ENCODE results near the gene DENND1A.

Gene DENND1A

GRCh38 chr9:123942542-123942941 is 12.6 kb upstream of the DENND1A start:
- TF ChIP-seq, protein P1, sequence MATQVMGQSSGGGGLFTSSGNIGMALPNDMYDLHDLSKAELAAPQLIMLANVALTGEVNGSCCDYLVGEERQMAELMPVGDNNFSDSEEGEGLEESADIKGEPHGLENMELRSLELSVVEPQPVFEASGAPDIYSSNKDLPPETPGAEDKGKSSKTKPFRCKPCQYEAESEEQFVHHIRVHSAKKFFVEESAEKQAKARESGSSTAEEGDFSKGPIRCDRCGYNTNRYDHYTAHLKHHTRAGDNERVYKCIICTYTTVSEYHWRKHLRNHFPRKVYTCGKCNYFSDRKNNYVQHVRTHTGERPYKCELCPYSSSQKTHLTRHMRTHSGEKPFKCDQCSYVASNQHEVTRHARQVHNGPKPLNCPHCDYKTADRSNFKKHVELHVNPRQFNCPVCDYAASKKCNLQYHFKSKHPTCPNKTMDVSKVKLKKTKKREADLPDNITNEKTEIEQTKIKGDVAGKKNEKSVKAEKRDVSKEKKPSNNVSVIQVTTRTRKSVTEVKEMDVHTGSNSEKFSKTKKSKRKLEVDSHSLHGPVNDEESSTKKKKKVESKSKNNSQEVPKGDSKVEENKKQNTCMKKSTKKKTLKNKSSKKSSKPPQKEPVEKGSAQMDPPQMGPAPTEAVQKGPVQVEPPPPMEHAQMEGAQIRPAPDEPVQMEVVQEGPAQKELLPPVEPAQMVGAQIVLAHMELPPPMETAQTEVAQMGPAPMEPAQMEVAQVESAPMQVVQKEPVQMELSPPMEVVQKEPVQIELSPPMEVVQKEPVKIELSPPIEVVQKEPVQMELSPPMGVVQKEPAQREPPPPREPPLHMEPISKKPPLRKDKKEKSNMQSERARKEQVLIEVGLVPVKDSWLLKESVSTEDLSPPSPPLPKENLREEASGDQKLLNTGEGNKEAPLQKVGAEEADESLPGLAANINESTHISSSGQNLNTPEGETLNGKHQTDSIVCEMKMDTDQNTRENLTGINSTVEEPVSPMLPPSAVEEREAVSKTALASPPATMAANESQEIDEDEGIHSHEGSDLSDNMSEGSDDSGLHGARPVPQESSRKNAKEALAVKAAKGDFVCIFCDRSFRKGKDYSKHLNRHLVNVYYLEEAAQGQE (IDR thresholded peaks at IDR 0.05; ENCODE audit: insufficient read depth in 1 of 2, low read depth in 2 of 2, low read length in 2 of 2): no peak
- TF ChIP-seq FOXP2 (optimal IDR thresholded peaks at IDR 0.05; ENCODE audit: borderline replicate concordance, extremely low read depth, extremely low read length, insufficient read depth) (no peak), SIN3A (IDR thresholded peaks at IDR 0.05; ENCODE audit: borderline replicate concordance, insufficient read depth, low read length) (no peak), POLR2AphosphoS5 (IDR thresholded peaks at IDR 0.05; ENCODE audit: low read depth, low read length) (no peak), TAF1 (IDR thresholded peaks at IDR 0.05; ENCODE audit: borderline replicate concordance, insufficient read depth, low read length) (no peak)

DNA sequence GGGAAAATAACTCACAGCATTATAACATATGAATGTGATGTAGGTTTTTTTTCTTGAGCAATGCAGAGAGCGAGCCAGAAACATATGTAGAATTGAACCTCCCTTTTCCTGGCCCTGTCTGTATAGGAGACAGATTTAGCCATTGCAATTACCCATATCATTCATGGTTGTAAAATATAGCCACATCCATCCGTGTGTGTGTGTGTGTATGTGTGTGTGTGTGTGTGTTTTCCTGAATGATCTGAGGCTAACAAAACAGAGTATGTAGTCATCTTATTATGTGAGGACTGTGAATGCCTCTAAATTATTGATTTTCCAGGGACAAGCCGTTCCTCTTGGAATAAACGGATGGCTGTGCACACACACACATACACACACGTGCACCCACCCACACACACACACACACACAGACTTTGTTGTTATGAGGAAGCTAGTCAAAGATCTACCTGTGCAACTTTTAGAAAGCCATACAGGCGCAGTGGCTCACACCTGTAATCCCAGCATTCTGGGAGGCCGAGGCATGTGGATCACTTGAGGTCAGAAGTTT is 11.7 kb upstream of the DENND1A start:
- TF ChIP-seq, protein P1 (IDR thresholded peaks at IDR 0.05; ENCODE audit: insufficient read depth in 1 of 2, low read depth in 2 of 2, low read length in 2 of 2): no peak
- TF ChIP-seq SIN3A (IDR thresholded peaks at IDR 0.05; ENCODE audit: borderline replicate concordance, insufficient read depth, low read length) (no peak), TAF1 (IDR thresholded peaks at IDR 0.05; ENCODE audit: borderline replicate concordance, insufficient read depth, low read length) (no peak), POLR2AphosphoS5 (IDR thresholded peaks at IDR 0.05; ENCODE audit: low read depth, low read length) (no peak), FOXP2 (optimal IDR thresholded peaks at IDR 0.05; ENCODE audit: borderline replicate concordance, extremely low read depth, extremely low read length, insufficient read depth) (no peak)

- TF ChIP-seq, protein P1 (IDR thresholded peaks at IDR 0.05; ENCODE audit: insufficient read depth in 1 of 2, low read depth in 2 of 2, low read length in 2 of 2): no peak
Measured at GRCh38 chr9:123940721-123941523, 11.0 kb upstream of the DENND1A start.

GRCh38 chr9:123938401-123938800 is 8.5 kb upstream of the DENND1A start:
- TF ChIP-seq POLR2AphosphoS5 (IDR thresholded peaks at IDR 0.05; ENCODE audit: low read depth, low read length): no peak
- TF ChIP-seq, protein P1 (IDR thresholded peaks at IDR 0.05; ENCODE audit: insufficient read depth in 1 of 2, low read depth in 2 of 2, low read length in 2 of 2): no peak
- no peak for TF ChIP-seq SIN3A (IDR thresholded peaks at IDR 0.05; ENCODE audit: borderline replicate concordance, insufficient read depth, low read length)
- no peak for TF ChIP-seq TAF1 (IDR thresholded peaks at IDR 0.05; ENCODE audit: borderline replicate concordance, insufficient read depth, low read length)
- no peak for TF ChIP-seq FOXP2 (optimal IDR thresholded peaks at IDR 0.05; ENCODE audit: borderline replicate concordance, extremely low read depth, extremely low read length, insufficient read depth)

Data from PFSK-1 (cell line).